GM12872 (cell line): ENCODE results near the gene SGIP1.

Experiments
- TF ChIP-seq, protein P1 (sequence below): IDR thresholded peaks from 3 replicates; pipeline ENCODE4 v1.5.1; 2011; ENCODE audit warnings: low read depth, mild to moderate bottlenecking, low read length, moderate library complexity; ENCODE audit not compliant: insufficient read depth

SGIP1 gene

DNA sequence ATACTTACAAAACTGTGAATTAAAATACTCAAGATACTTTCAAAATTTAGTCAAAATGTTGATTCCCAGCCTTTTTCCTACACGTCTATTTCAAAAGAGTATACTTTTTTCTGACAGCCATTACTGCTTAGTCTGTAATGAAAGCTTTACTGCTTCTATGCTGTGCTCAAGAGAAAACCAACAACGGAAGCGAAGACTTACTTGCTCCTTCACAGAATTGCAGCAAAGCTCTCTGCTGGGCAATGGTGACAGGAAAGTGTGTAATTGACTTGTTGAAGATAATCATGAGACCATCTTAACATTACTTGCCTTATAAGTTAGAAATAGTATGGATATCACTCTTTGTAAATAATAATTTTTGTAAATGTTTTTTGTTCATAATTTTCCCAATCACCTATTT is 216.6 kb downstream of the SGIP1 start:
- TF ChIP-seq, protein P1, sequence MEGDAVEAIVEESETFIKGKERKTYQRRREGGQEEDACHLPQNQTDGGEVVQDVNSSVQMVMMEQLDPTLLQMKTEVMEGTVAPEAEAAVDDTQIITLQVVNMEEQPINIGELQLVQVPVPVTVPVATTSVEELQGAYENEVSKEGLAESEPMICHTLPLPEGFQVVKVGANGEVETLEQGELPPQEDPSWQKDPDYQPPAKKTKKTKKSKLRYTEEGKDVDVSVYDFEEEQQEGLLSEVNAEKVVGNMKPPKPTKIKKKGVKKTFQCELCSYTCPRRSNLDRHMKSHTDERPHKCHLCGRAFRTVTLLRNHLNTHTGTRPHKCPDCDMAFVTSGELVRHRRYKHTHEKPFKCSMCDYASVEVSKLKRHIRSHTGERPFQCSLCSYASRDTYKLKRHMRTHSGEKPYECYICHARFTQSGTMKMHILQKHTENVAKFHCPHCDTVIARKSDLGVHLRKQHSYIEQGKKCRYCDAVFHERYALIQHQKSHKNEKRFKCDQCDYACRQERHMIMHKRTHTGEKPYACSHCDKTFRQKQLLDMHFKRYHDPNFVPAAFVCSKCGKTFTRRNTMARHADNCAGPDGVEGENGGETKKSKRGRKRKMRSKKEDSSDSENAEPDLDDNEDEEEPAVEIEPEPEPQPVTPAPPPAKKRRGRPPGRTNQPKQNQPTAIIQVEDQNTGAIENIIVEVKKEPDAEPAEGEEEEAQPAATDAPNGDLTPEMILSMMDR: no peak

DNA sequence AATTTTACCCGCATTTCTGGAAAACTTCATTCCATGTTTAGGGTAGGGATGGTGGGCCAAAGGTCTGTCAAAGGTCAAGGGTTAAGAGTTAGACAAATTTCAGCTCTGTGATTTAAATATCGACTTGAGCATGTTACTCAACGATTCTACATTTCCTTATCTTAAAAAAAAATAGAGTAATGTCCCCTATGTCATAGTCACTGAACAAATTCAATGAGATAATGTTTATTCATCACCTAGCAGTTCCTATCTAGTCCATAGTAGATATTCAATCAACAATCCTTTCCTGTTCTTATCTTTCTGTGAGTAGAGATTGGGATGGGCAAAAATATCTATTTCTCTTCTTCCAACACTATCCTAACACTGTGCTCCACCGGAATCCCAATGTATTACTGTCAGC is 217.2 kb downstream of the SGIP1 start:
- TF ChIP-seq, protein P1: no peak

DNA sequence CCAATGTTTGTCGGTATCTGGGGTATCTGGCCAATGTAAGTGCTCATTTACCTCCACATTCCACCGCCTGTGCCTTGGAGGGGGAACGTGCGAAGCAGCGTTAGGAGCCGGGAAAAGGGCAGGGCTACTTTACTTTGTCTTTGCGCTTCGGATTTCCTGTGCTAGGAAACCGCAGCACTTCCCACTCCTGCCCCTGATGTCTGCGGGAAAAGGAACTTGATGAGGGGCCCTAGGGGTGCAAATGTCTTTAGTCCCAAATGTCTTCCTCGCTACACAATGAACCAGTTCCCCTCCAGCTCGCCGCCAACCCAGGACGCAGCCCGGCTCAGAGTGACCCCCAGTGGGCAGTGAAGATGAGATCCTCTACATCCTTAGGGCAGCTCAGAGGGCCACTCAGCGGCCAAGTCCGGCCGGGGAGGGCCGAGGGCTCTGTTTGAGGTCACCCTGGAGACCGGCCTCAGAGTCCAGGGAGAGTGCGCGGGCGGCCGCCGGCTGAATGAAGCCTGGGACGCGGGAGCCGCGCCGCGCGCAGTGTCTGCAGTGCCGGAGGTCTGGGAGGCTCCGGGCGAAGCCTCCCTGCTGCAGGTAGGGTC is 218.1 kb downstream of the SGIP1 start, which contains the start of gene DYNLT5:
TSS of gene DYNLT5 (plus strand) at position 460 of the 593 bp plus-strand sequence. CDS start 2,200 bp downstream, outside the sequence.
- TF ChIP-seq, protein P1: no peak

DNA sequence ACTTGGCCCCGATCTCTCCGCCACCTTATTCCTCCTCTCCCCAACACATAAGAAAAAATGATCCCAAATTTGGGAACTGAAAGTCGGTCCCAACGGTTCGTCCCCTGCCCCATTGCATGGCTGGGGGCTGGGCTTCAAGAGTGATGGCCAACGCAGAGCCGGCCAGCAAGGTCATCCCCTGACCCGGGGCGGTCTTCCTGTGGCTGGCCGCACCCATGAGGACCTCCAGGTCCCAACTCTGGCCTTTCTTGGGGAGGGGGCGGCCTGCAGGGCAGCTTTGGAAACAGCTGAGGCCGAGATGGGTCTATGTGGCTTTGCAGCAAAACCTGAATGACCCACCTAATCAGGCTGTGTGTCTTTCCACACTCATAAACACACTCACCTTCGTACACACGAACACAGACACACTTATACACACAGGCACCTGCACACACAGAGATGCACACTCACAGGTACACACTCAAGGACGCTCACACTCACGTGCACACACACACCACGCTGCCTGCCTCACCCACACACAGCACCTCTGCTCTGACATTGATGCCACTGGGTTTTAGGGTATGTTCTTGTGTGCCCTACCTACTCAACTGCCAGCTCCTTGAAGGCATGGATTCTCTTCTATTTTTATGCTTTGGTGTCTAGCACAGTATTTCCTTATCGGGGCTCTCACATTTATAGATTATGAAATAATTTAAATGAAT is 218.9 kb downstream of the SGIP1 start:
- TF ChIP-seq, protein P1: no peak

DNA sequence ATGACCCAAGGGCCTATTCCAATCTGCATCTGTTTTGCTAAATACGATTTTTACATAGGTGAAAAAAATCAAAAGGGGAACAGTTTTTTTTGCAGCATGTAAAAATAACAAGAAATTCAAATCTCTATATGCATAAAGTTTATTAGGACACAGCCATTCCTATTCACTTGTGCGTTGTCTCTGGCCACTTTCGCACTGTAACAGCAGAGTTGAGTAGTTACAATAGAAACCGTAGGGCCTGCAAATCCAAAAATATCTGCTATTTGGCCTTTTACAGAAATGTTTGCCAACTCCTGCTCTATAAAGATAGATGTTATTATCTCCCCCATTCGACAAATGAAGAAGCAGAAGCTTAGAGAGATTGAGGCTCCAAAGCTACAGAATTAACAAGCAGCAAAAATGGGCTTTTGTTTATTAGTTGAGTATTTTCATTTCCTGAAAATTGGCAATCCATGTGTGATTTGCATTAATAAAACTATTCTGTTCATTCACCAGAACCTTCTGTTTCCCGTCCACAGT is 223.8 kb downstream of the SGIP1 start:
- TF ChIP-seq, protein P1: no peak

DNA sequence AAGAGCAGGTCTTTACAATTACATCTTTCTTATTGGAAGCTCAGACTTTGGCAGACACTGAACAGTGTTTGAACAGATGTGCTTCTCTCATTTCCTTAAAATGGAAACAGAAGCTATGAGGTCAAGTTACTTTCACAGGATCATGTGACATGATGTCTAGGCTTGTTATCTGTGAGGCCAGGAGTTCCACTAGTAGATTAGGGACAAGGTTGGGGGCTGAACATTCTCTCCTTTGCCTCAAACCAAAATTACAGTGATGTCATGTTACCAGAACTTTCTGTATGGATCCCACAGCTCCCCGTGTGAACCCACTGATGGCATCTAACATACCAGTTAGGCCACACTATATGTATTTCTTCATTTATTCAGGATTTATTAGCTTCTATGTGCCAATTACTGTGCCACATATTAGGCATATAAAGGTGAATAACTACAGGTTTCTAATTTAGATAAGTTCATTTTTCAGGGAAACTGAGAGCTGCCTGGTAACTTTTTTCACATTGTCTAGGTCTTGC is 224.3 kb downstream of the SGIP1 start:
- TF ChIP-seq, protein P1: no peak

DNA sequence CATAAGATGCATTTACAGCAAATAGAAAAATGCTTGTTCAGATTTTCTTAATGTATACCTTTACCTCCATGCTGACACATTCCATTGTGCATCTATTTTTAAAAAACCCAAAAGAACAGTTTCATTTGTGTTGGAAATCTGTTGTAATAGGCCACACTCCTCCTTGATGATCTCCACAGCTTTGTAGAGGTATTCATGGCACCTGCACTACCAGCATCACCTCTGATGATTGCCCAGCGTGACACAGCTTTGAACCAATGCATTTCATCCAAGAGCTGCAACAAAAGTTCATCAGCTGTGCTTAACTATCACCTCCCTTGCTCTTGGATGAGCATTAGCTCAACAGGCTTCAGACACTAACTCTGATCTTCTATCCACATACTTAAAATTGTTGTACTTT is 226.6 kb downstream of the SGIP1 start:
- TF ChIP-seq, protein P1: no peak
